Keratinocyte (primary cell): Measurements from ENCODE around the gene NPDC1. TPM values are rescaled to one million over a fixed set of nuclear protein-coding genes. Genes with fewer than 3 reads are reported as not detected.
A peak's percentile ranks its signal among the peaks of the same experiment; 100 is the strongest.

Experiments used
- DNase-seq: peaks from one replicate; pipeline ENCODE4 v3.0.0-alpha.2; 2011; ENCODE audit warnings: low read depth, missing footprints, low spot score
- FAIRE-seq: peaks from 2 replicates; lab custom pipeline; 2011; peaks lifted over from hg19 to GRCh38; lab: Jason Lieb, UNC
- H2AFZ ChIP-seq: 2 replicates; pipeline ENCODE4 v1.6.0; 2012; ENCODE audit warnings: low read length, control low read depth, inconsistent platforms; ENCODE audit not compliant: control insufficient read depth
- H3K27ac ChIP-seq: 2 replicates; pipeline ENCODE4 v1.5.1; 2011; ENCODE audit warnings: low read length; ENCODE audit not compliant: control insufficient read depth, insufficient read depth
- H3K27me3 ChIP-seq: 3 replicates; pipeline ENCODE4 v1.6.0; 2011; ENCODE audit warnings: low read length; ENCODE audit not compliant: control insufficient read depth, insufficient read depth; ENCODE audit errors: extremely low read depth
- H3K36me3 ChIP-seq, 2 experiments: 2 replicates in 1 of 2; 3 replicates in 1 of 2; pipeline ENCODE4 v1.5.1; 2011; ENCODE audit warnings: low read length in 2 of 2, mild to moderate bottlenecking in 1 of 2; ENCODE audit not compliant: control insufficient read depth in 2 of 2, insufficient read depth in 2 of 2; ENCODE audit errors: extremely low read depth in 1 of 2
- H3K4me1 ChIP-seq: 3 replicates; pipeline ENCODE4 v1.5.1; 2011; ENCODE audit warnings: low read length; ENCODE audit not compliant: control insufficient read depth, insufficient read depth; ENCODE audit errors: extremely low read depth
- H3K4me2 ChIP-seq: 3 replicates; pipeline ENCODE4 v1.6.0; 2011; ENCODE audit warnings: low read depth, low read length; ENCODE audit not compliant: control insufficient read depth, insufficient read depth; ENCODE audit errors: extremely low read depth
- H3K4me3 ChIP-seq, 3 experiments: fragments of 200-600 bp in 1 of 3; sonication (generic) in 1 of 3; 2 replicates in 2 of 3; 3 replicates in 1 of 3; pipeline ENCODE4 v1.5.1; 2011 to 2016; ENCODE audit warnings: low read length in 3 of 3, mild to moderate bottlenecking in 3 of 3, control low read depth in 2 of 3, inconsistent platforms in 1 of 3, low read depth in 1 of 3, mixed read lengths in 1 of 3, mixed run types in 1 of 3, moderate library complexity in 1 of 3; ENCODE audit not compliant: control insufficient read depth in 2 of 3, insufficient read depth in 2 of 3; ENCODE audit errors: extremely low read depth in 1 of 3
- H3K79me2 ChIP-seq: 2 replicates; pipeline ENCODE4 v1.6.0; 2012; ENCODE audit warnings: low read length; ENCODE audit not compliant: control insufficient read depth, insufficient read depth
- H3K9ac ChIP-seq: 3 replicates; pipeline ENCODE4 v1.6.0; 2011; ENCODE audit warnings: low read length; ENCODE audit not compliant: control insufficient read depth, insufficient read depth; ENCODE audit errors: extremely low read depth
- H3K9me1 ChIP-seq: 3 replicates; pipeline ENCODE4 v1.6.0; 2011; ENCODE audit warnings: low read length; ENCODE audit not compliant: control insufficient read depth, insufficient read depth; ENCODE audit errors: extremely low read depth
- H3K9me3 ChIP-seq: 2 replicates; pipeline ENCODE4 v1.5.1; 2012; ENCODE audit warnings: low read depth, low read length; ENCODE audit not compliant: control insufficient read depth
- H4K20me1 ChIP-seq: 3 replicates; pipeline ENCODE4 v1.6.0; 2011; ENCODE audit warnings: low read length; ENCODE audit not compliant: control insufficient read depth, insufficient read depth; ENCODE audit errors: extremely low read depth
- EZH2 ChIP-seq: IDR thresholded peaks from one replicate; pipeline ENCODE4 v1.6.1; 2012; ENCODE audit warnings: inconsistent platforms, mild to moderate bottlenecking, low read length, moderate library complexity
- dilution Hi-C: fragments of 300-500 bp; cut with MboI; formaldehyde crosslinking; loops from one replicate; pipeline ENCODE4 v1.7.0; 2020; ENCODE audit warnings: low sequenced_read_pairs; ENCODE audit not compliant: extremely low pct_ligation_motif_present
- polyA plus RNA-seq, 5 experiments: library from polyadenylated mRNA; depleted of rRNA in 3 of 5; stranded (reverse) in 3 of 5; stranded (forward) in 1 of 5; unstranded in 1 of 5; fragments of >200 nt; gene quantifications; 1 replicate in 1 of 5; 2 replicates in 3 of 5; 3 replicates in 1 of 5; pipeline versions ENCODE4 v1.2.1 to v1.2.3, GENCODE V29; 2011 to 2012; ENCODE audit warnings: missing spikeins in 2 of 5, low read depth in 1 of 5, low replicate concordance in 1 of 5
- TF ChIP-seq, protein P1 (sequence below), 3 experiments: IDR thresholded peaks in 1 of 3; conservative IDR thresholded peaks in 1 of 3; optimal IDR thresholded peaks in 1 of 3; 2 replicates in 2 of 3; 3 replicates in 1 of 3; pipeline versions ENCODE3 to v1.5.1; 2011; ENCODE audit warnings: low read length in 3 of 3, mild to moderate bottlenecking in 3 of 3, moderate library complexity in 2 of 3, control low read depth in 1 of 3, inconsistent platforms in 1 of 3; ENCODE audit not compliant: insufficient read depth in 2 of 3; ENCODE audit errors: extremely low read depth in 1 of 3

NPDC1 gene
- polyA plus RNA-seq, 1 donor (not counting 4 experiments of a cell fraction or from before 2014, with no cell fraction given) = 9.8 TPM

DNA sequence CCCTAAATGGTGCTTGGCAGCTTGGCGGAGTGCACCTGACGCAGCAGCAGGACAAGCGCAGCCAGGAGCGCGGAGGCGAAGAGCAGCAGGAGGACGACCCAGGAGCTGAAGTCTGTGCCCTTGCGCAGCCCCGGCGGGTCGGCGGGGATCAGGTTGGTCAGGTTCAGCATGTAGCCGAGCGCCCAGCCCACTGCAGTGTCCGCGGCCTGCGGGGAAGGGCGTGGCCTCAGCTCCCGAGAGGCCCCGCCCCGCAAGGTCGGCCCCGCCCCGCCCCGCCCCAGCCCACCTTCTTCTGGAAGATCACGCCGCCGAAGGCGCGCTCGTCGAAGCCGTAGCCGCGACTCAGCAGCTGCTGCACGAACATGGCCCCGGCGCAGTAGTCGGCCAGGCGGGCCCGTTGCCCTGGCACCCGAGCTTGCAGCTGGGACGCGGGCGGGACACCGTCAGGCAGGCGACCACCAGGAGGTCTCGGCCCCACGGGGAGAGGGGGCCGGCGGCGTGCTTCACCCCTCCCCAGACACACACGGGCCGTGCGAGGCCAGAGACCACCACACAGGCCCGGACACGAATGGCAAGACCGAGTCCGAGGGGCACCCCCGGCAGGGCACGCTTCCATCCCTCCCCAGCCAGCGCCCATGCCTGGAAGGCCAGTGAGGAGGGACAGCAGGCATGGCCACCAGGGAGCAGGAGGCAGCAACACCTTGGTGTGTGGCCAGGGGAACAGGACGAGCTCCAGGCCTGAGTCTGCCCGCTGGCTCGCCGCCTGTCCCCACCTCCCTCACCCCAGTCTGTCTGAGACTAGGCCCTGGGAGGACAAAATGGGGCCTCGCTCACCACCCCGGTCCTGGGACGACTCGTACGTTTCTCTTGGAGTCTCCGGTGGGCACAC lies 2.9 kb upstream of the NPDC1 start:
- Histone ChIP-seq H3K9me1 (no peaks in the 10 kb centered on the region), H3K9me3 (no peaks in the 10 kb centered on the region), H3K27me3 (peaks cover 27% of the 10 kb centered on the region), H4K20me1 (peaks cover 13% of the 10 kb centered on the region), H3K4me3 (no peak overlapping the region), H3K36me3 (no peaks in the 10 kb centered on the region), H3K9ac (no peak overlapping the region), H3K79me2 (peaks cover 2% of the 10 kb centered on the region), H3K27ac (no peak overlapping the region), H2AFZ (no peak overlapping the region), H3K4me1 (peaks cover 11% of the 10 kb centered on the region), H3K4me2 (no peak overlapping the region)
- dilution Hi-C loops = no loop called here
- FAIRE-seq (no peak), DNase-seq (no peak)
- TF ChIP-seq EZH2 = no peak
- TF ChIP-seq, protein P1, sequence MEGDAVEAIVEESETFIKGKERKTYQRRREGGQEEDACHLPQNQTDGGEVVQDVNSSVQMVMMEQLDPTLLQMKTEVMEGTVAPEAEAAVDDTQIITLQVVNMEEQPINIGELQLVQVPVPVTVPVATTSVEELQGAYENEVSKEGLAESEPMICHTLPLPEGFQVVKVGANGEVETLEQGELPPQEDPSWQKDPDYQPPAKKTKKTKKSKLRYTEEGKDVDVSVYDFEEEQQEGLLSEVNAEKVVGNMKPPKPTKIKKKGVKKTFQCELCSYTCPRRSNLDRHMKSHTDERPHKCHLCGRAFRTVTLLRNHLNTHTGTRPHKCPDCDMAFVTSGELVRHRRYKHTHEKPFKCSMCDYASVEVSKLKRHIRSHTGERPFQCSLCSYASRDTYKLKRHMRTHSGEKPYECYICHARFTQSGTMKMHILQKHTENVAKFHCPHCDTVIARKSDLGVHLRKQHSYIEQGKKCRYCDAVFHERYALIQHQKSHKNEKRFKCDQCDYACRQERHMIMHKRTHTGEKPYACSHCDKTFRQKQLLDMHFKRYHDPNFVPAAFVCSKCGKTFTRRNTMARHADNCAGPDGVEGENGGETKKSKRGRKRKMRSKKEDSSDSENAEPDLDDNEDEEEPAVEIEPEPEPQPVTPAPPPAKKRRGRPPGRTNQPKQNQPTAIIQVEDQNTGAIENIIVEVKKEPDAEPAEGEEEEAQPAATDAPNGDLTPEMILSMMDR (optimal IDR thresholded peaks at IDR 0.05 in 1 of 3, IDR thresholded peaks at IDR 0.05 in 1 of 3, conservative IDR thresholded peaks at IDR 0.05 in 1 of 3; ENCODE audit: extremely low read depth in 1 of 3, insufficient read depth in 2 of 3, low read length in 3 of 3) = no peak

DNA sequence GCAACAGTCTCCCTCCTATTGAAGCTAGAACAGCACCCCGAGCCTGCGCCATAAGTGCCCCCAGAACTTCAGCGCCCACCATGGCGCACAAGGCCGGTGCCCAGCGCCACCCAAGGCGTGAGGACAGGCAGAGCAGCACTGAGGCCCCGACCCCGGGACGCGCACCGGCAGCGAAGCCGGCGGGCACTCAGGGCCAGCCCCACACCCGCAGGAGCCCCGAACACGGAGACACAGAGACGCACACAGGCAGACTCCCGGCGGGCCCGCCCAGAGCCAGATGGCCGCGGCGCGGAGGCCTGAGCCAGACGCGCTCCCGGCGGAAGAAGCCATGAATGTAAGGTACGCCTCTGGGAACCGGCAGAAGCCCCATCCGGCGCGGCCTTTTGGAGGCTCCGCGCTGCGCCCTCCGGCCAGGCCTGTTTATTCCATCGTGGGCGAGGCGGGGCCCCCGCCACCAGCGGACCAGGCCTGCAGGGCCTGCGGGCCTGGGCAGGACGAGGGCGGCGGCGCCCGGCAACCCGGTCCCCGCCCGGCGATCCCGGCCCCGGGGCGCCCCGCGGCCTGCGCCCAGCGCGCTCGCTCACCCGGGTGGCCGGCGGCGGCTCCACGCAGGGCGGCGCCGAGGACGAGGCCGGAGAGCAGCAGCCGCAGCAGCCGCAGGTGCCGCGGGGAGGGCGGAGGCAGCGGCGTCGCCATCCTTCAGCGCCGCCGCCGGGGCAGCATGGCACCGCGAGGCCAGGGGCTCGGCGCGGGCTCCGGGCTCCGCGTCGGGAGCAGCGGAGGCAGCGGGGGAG lies 486 bp downstream of the NPDC1 start:
- DNase-seq (no peak), FAIRE-seq (no peak)
- Histone ChIP-seq H3K4me1 (peaks cover 11% of the 10 kb centered on the region), H3K36me3 (no peaks in the 10 kb centered on the region), H4K20me1 (peaks cover 11% of the 10 kb centered on the region), H3K9me3 (no peaks in the 10 kb centered on the region), H3K79me2 (peaks cover 2% of the 10 kb centered on the region), H3K4me3 (peak overlapping the region; percentile 53 to 65 (median 63)), H3K9ac (peak overlapping the region; percentile 22), H3K9me1 (no peaks in the 10 kb centered on the region), H3K4me2 (peak overlapping the region; percentile 82), H3K27ac (no peak overlapping the region), H2AFZ (peak overlapping the region; percentile 68), H3K27me3 (peaks cover 29% of the 10 kb centered on the region)
- dilution Hi-C loops = no loop called here
- no peak for TF ChIP-seq EZH2
- TF ChIP-seq, protein P1 (optimal IDR thresholded peaks at IDR 0.05 in 1 of 3, IDR thresholded peaks at IDR 0.05 in 1 of 3, conservative IDR thresholded peaks at IDR 0.05 in 1 of 3; ENCODE audit: extremely low read depth in 1 of 3, insufficient read depth in 2 of 3, low read length in 3 of 3) = no peak
